GM12878 (cell line): Measurements from ENCODE around the gene PHACTR1. TPM values are rescaled to one million over a fixed set of nuclear protein-coding genes. Genes with fewer than 3 reads are reported as not detected.

ENCODE experiments used
- ATAC-seq: fragments of 200-7000 bp; cut with Tn5 transposase; 3 replicates; pipeline ENCODE4 v1.9.1; 2020; ENCODE audit warnings: mild to moderate bottlenecking, moderate library complexity
- BruUV-seq: library from RNA; stranded (reverse); fragments of 400-500 nt; replicated peaks from 2 replicates; lab custom pipeline; 2021; lab: Mats Ljungman, UMichigan
- CTCF ChIA-PET: fragments of 300-600 bp; sonication (Branson Sonifier 250); formaldehyde crosslinking; extraction: SDS; loops from one replicate; lab custom pipeline; 2021; ENCODE audit warnings: inconsistent platforms; lab: Yijun Ruan, JAX
- POLR2A ChIA-PET: fragments of 350-600 bp; formaldehyde crosslinking; extraction: SDS; loops from one replicate; lab custom pipeline; 2021; ENCODE audit warnings: inconsistent platforms; lab: Charles Lee
- RAD21 ChIA-PET: fragments of 300-600 bp; sonication (Branson Sonifier 250); formaldehyde crosslinking; loops from one replicate; lab custom pipeline; 2023; ENCODE audit warnings: antibody characterized with exemption; ENCODE audit not compliant: unreplicated experiment; lab: Charles Lee
- SMC1A ChIA-PET: fragments of 300-600 bp; sonication (Branson Sonifier 250); formaldehyde crosslinking; loops from one replicate; lab custom pipeline; 2023; ENCODE audit not compliant: unreplicated experiment, uncharacterized antibody; lab: Charles Lee
- DNase-seq: peaks from one replicate; pipeline ENCODE4 v3.0.0-alpha.2; 2011; ENCODE audit warnings: low read depth, low spot score
- FAIRE-seq: peaks from 3 replicates; lab custom pipeline; 2011; peaks lifted over from hg19 to GRCh38; lab: Jason Lieb, UNC
- H2AFZ ChIP-seq: 2 replicates; pipeline ENCODE4 v1.6.0; 2011; ENCODE audit warnings: low read depth, low read length, control low read depth; ENCODE audit not compliant: control insufficient read depth
- H3K27ac ChIP-seq: 2 replicates; pipeline ENCODE4 v1.5.1; 2011; ENCODE audit warnings: control low read depth; ENCODE audit not compliant: control insufficient read depth, insufficient read depth
- H3K27me3 ChIP-seq, 2 experiments: replicated peaks in 1 of 2; 2 replicates each; pipeline versions ENCODE4 v1.6.0 to v1.6.1; 2011; ENCODE audit warnings: low read length in 1 of 2; ENCODE audit not compliant: control insufficient read depth in 2 of 2, insufficient read depth in 2 of 2
- H3K36me3 ChIP-seq, 2 experiments: 2 replicates each; pipeline ENCODE4 v1.5.1; 2011; ENCODE audit warnings: low read length in 1 of 2; ENCODE audit not compliant: control insufficient read depth in 2 of 2, insufficient read depth in 2 of 2
- H3K4me1 ChIP-seq: 2 replicates; pipeline ENCODE4 v1.6.1; 2011; ENCODE audit warnings: mild to moderate bottlenecking, low read length, moderate library complexity, mixed read lengths; ENCODE audit not compliant: control insufficient read depth, insufficient read depth
- H3K4me2 ChIP-seq: 2 replicates; pipeline ENCODE4 v1.6.0; 2011; ENCODE audit warnings: control low read depth; ENCODE audit not compliant: control insufficient read depth, insufficient read depth
- H3K4me3 ChIP-seq: fragments of 200-600 bp; sonication (generic); 2 replicates; pipeline ENCODE4 v1.5.1; 2016
- H3K79me2 ChIP-seq: 2 replicates; pipeline ENCODE4 v1.6.0; 2011; ENCODE audit warnings: low read length; ENCODE audit not compliant: control insufficient read depth, insufficient read depth
- H3K9ac ChIP-seq: 2 replicates; pipeline ENCODE4 v1.8.0; 2011; ENCODE audit warnings: low read length, control low read depth, mixed read lengths; ENCODE audit not compliant: control insufficient read depth, insufficient read depth
- H3K9me3 ChIP-seq: replicated peaks from 3 replicates; pipeline ENCODE4 v1.5.1; 2011; ENCODE audit warnings: mild to moderate bottlenecking, low read length; ENCODE audit not compliant: control insufficient read depth, insufficient read depth
- H4K20me1 ChIP-seq: 2 replicates; pipeline ENCODE4 v1.6.0; 2011; ENCODE audit not compliant: control insufficient read depth, insufficient read depth
- ASH2L ChIP-seq: fragments of 300-600, 200-600 bp; sonication (generic); IDR thresholded peaks from 2 replicates; pipeline ENCODE4 v1.6.1; 2017; ENCODE audit warnings: low read depth, mild to moderate bottlenecking, borderline replicate concordance
- FOXM1 ChIP-seq: IDR thresholded peaks from 2 replicates; pipeline ENCODE4 v1.6.1; 2012; ENCODE audit warnings: low read depth, mild to moderate bottlenecking, inconsistent platforms, low read length, moderate library complexity
- HDAC6 ChIP-seq: fragments of 200-600 bp; sonication (generic); IDR thresholded peaks from one replicate; pipeline ENCODE4 v1.8.0; 2017; ENCODE audit warnings: antibody characterized with exemption; ENCODE audit not compliant: unreplicated experiment
- JUND ChIP-seq: IDR thresholded peaks from 2 replicates; pipeline ENCODE4 v1.6.1; 2012; ENCODE audit warnings: low read depth, mild to moderate bottlenecking, low read length, improper control_type of control experiment, moderate library complexity
- MEF2B ChIP-seq: fragments of 450-650 bp; IDR thresholded peaks from 2 replicates; pipeline ENCODE4 v1.6.1; 2018; ENCODE audit warnings: mild to moderate bottlenecking, moderate library complexity; ENCODE audit not compliant: partially characterized antibody, poor library complexity, severe bottlenecking
- NFYA ChIP-seq: IDR thresholded peaks from 2 replicates; pipeline ENCODE4 v1.6.1; 2011; ENCODE audit warnings: low read depth, mild to moderate bottlenecking, low read length, improper control_type of control experiment, borderline replicate concordance
- NR2F1 ChIP-seq: fragments of 450-650 bp; conservative IDR thresholded peaks from 2 replicates; pipeline ENCODE4 v1.6.1; 2017; ENCODE audit warnings: mild to moderate bottlenecking
- SMAD5 ChIP-seq: IDR thresholded peaks from 2 replicates; pipeline ENCODE4 v1.6.1; 2016; ENCODE audit warnings: antibody characterized with exemption, low read depth
- TAF1 ChIP-seq: IDR thresholded peaks from 2 replicates; pipeline ENCODE4 v1.6.1; 2011; ENCODE audit warnings: mild to moderate bottlenecking, low read depth, low read length, borderline replicate concordance
- YBX1 ChIP-seq: fragments of 450-650 bp; IDR thresholded peaks from 2 replicates; pipeline ENCODE4 v1.6.1; 2016; ENCODE audit warnings: antibody characterized with exemption
- WGBS: methylation state at CpG from one replicate; pipeline ENCODE4 v1.1.6; 2016; ENCODE audit warnings: low lambda C conversion rate; ENCODE audit not compliant: insufficient replicate concordance, insufficient coverage; ENCODE audit errors: missing lambda C conversion rate; 5-methylcytosine and 5-hydroxymethylcytosine counted together
- in situ Hi-C: fragments of 300-500 bp; cut with MboI; formaldehyde crosslinking; loops from 9 replicates; pipeline ENCODE4 v1.14.3; 2018; ENCODE audit warnings: mixed read lengths
- intact Hi-C: fragments of 100-400 bp; cut with micrococcal nuclease; formaldehyde crosslinking; loops from one replicate; pipeline ENCODE4 v1.14.2; 2022; ENCODE audit not compliant: unreplicated experiment
- polyA plus RNA-seq, 11 experiments: library from polyadenylated mRNA; depleted of rRNA in 4 of 11; unstranded in 6 of 11; stranded (reverse) in 5 of 11; fragments of >200 nt; fragmentation: Nextera tagmentation in 4 of 11; fragmentation: Illumina TruSeq in 1 of 11; extraction: Ambion mirVana in 4 of 11; extraction: Trizol in 1 of 11; gene quantifications; 1 replicate in 1 of 11; 2 replicates in 10 of 11; pipeline versions ENCODE4 v1.2.1 to v1.2.3, GENCODE V29; 2011 to 2016; ENCODE audit warnings: inconsistent platforms in 2 of 11, missing spikeins in 2 of 11, low read depth in 1 of 11
- total RNA-seq, 4 experiments: library from RNA; depleted of rRNA in 3 of 4; stranded (reverse); fragments of >200 nt in 3 of 4; fragmentation: Illumina TruSeq in 1 of 4; extraction: Trizol in 1 of 4; gene quantifications; 2 replicates each; pipeline versions ENCODE4 v1.2.1 to v1.2.3, GENCODE V29; 2013 to 2021
- TF ChIP-seq, protein P1 (sequence below): fragments of 450-650 bp; IDR thresholded peaks from 2 replicates; pipeline ENCODE4 v1.6.1; 2017; ENCODE audit warnings: antibody characterized with exemption, mild to moderate bottlenecking, moderate library complexity
- TF ChIP-seq, protein P2 (sequence below): fragments of 450-650 bp; formaldehyde crosslinking; IDR thresholded peaks from 2 replicates; pipeline ENCODE4 v1.5.0; 2022; ENCODE audit warnings: mild to moderate bottlenecking, missing genetic modification characterization

Gene PHACTR1
- total and polyA plus RNA-seq, 10 of the 15 experiments (the other 5 are each of a cell fraction or from before 2014, with no cell fraction given): 34.2 to 94.6 (median 62.3) TPM

DNA sequence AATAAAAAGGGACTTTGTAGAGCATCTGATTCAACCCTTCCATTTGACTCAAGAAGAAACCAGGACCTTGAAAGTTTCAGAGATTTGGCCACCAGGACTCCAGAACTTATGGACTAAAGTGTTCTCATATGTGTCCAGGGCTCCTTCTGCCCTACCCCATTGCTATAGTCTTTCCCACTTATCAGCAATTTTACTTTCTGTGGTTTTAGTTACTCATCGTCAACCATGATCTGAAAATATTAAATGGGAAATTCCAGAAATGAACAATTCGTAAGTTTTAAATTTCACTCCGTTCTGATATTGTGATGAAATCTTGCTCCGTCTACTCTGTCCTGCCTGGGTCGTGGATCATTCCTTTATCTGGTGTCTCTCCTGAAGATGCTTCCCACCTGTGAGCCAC, 259.8 kb downstream of the PHACTR1 start:
- Histone ChIP-seq H3K79me2 (no peaks in the 10 kb centered on the region), H3K27ac (no peak overlapping the region), H3K4me2 (no peak overlapping the region), H4K20me1 (no peaks in the 10 kb centered on the region), H3K9me3 (no peaks in the 10 kb centered on the region), H3K27me3 (no peaks in the 10 kb centered on the region), H2AFZ (no peak overlapping the region), H3K4me1 (no peaks in the 10 kb centered on the region), H3K4me3 (no peak overlapping the region), H3K36me3 (no peaks in the 10 kb centered on the region), H3K9ac (no peak overlapping the region)
- DNase-seq (no peak), FAIRE-seq (no peak), ATAC-seq (no peak)
- POLR2A ChIA-PET: no interaction called here
- CTCF ChIA-PET: no interaction called here
- 51% methylated on average over 5 of the region's 5 CpGs for WGBS
- in situ Hi-C loops (no loop called here), intact Hi-C loops (no loop called here)
- RAD21 ChIA-PET: no interaction called here
- SMC1A ChIA-PET: no interaction called here
- TF ChIP-seq MEF2B: no peak
- BruUV-seq: no TSS peak

DNA sequence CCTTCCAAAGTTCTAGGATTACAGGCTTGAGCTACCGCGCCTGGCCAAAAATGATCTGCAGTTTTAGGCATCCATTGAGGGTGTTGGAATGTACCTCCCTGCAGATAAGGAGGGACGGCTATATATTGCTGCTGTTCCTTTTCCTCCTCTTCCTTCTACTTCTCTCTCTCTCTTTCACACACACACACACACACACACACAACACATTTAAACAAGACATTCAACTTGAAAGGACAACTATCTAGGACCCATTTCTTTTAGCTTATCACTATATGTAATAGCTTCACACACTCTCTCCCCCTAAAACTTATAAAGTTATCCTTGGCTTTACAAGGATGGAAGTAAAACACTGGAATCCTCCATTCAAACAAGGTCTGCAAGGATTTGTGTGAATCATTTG, 260.6 kb downstream of the PHACTR1 start:
- intact Hi-C loops: no loop called here
- no peaks in the 10 kb centered on the region for H3K79me2 ChIP-seq
- no TSS peak for BruUV-seq
- 67% methylated on average over 3 of the region's 3 CpGs for WGBS
- no peak overlapping the region for H3K4me2 ChIP-seq
- in situ Hi-C loops: no loop called here
- H3K27ac ChIP-seq: no peak overlapping the region
- no peak overlapping the region for H3K9ac ChIP-seq
- ChIA-PET RAD21 (no interaction called here), SMC1A (no interaction called here), POLR2A (no interaction called here), CTCF (no interaction called here)
- H3K36me3 ChIP-seq: no peaks in the 10 kb centered on the region
- no peak for ATAC-seq
- H2AFZ ChIP-seq: no peak overlapping the region
- H4K20me1 ChIP-seq: no peaks in the 10 kb centered on the region
- H3K27me3 ChIP-seq: no peaks in the 10 kb centered on the region; a peak in 1 of 4 replicates
- no peak for DNase-seq
- no peak for FAIRE-seq
- no peaks in the 10 kb centered on the region for H3K9me3 ChIP-seq
- H3K4me1 ChIP-seq: no peaks in the 10 kb centered on the region
- no peak overlapping the region for H3K4me3 ChIP-seq
- TF ChIP-seq NR2F1 (no peak), ASH2L (no peak), HDAC6 (no peak), SMAD5 (no peak), JUND (no peak), NFYA (no peak), YBX1 (no peak), FOXM1 (no peak), TAF1 (no peak)
- TF ChIP-seq, protein P1, sequence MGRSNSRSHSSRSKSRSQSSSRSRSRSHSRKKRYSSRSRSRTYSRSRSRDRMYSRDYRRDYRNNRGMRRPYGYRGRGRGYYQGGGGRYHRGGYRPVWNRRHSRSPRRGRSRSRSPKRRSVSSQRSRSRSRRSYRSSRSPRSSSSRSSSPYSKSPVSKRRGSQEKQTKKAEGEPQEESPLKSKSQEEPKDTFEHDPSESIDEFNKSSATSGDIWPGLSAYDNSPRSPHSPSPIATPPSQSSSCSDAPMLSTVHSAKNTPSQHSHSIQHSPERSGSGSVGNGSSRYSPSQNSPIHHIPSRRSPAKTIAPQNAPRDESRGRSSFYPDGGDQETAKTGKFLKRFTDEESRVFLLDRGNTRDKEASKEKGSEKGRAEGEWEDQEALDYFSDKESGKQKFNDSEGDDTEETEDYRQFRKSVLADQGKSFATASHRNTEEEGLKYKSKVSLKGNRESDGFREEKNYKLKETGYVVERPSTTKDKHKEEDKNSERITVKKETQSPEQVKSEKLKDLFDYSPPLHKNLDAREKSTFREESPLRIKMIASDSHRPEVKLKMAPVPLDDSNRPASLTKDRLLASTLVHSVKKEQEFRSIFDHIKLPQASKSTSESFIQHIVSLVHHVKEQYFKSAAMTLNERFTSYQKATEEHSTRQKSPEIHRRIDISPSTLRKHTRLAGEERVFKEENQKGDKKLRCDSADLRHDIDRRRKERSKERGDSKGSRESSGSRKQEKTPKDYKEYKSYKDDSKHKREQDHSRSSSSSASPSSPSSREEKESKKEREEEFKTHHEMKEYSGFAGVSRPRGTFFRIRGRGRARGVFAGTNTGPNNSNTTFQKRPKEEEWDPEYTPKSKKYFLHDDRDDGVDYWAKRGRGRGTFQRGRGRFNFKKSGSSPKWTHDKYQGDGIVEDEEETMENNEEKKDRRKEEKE: no peak
- TF ChIP-seq, protein P2, sequence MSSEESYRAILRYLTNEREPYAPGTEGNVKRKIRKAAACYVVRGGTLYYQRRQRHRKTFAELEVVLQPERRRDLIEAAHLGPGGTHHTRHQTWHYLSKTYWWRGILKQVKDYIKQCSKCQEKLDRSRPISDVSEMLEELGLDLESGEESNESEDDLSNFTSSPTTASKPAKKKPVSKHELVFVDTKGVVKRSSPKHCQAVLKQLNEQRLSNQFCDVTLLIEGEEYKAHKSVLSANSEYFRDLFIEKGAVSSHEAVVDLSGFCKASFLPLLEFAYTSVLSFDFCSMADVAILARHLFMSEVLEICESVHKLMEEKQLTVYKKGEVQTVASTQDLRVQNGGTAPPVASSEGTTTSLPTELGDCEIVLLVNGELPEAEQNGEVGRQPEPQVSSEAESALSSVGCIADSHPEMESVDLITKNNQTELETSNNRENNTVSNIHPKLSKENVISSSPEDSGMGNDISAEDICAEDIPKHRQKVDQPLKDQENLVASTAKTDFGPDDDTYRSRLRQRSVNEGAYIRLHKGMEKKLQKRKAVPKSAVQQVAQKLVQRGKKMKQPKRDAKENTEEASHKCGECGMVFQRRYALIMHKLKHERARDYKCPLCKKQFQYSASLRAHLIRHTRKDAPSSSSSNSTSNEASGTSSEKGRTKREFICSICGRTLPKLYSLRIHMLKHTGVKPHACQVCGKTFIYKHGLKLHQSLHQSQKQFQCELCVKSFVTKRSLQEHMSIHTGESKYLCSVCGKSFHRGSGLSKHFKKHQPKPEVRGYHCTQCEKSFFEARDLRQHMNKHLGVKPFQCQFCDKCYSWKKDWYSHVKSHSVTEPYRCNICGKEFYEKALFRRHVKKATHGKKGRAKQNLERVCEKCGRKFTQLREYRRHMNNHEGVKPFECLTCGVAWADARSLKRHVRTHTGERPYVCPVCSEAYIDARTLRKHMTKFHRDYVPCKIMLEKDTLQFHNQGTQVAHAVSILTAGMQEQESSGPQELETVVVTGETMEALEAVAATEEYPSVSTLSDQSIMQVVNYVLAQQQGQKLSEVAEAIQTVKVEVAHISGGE: no peak
